ENCODE results near the gene LPP. TPM values are rescaled to one million over a fixed set of nuclear protein-coding genes. Genes with fewer than 3 reads are reported as not detected.

LPP gene
- total RNA-seq, 1 donor, result 77.4 TPM

DNA sequence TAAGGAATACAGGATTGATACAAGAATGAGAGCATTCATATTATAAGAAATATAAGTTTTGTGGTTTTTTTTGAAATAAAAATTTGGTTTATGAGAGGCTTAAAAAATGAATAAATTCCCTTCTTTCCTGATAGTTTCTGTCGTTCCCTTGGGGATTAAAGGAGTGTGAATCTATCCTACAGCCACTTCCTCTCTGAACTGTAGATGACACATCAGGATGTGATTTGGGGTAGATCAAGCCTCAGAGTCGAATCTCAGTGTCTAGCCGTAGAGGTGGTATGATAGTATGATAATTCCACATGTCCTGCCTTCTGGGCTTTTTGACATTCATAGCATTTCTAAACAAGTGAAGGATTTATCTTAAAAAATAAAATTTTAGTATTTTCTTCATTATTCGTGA lies 343.1 kb downstream of the LPP start:
- no peak overlapping the region for H2AFZ ChIP-seq (ENCODE audit: low read length)
- peaks cover 9% of the 10 kb centered on the region for H3K4me1 ChIP-seq (ENCODE audit: insufficient read depth, low read length)
- peak; percentile 80 for DNase-seq (ENCODE audit: insufficient read length, low spot score, missing footprints)
- H3K4me2 ChIP-seq (ENCODE audit: insufficient read depth, low read length), result no peak overlapping the region
- H3K4me3 ChIP-seq (ENCODE audit: insufficient read depth, low read length), result no peak overlapping the region
- no peak overlapping the region for H3K27ac ChIP-seq (ENCODE audit: low read depth, low read length)
- no peaks in the 10 kb centered on the region for H3K9me3 ChIP-seq (ENCODE audit: low read depth, low read length)
- H3K36me3 ChIP-seq (ENCODE audit: insufficient read depth, low read length), result no peaks in the 10 kb centered on the region
- peaks cover 27% of the 10 kb centered on the region for H3K79me2 ChIP-seq (ENCODE audit: insufficient read depth, low read length)
- no peaks in the 10 kb centered on the region for H3K27me3 ChIP-seq (ENCODE audit: insufficient read depth, low read length)
- TF ChIP-seq, protein P1, sequence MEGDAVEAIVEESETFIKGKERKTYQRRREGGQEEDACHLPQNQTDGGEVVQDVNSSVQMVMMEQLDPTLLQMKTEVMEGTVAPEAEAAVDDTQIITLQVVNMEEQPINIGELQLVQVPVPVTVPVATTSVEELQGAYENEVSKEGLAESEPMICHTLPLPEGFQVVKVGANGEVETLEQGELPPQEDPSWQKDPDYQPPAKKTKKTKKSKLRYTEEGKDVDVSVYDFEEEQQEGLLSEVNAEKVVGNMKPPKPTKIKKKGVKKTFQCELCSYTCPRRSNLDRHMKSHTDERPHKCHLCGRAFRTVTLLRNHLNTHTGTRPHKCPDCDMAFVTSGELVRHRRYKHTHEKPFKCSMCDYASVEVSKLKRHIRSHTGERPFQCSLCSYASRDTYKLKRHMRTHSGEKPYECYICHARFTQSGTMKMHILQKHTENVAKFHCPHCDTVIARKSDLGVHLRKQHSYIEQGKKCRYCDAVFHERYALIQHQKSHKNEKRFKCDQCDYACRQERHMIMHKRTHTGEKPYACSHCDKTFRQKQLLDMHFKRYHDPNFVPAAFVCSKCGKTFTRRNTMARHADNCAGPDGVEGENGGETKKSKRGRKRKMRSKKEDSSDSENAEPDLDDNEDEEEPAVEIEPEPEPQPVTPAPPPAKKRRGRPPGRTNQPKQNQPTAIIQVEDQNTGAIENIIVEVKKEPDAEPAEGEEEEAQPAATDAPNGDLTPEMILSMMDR (IDR thresholded peaks at IDR 0.05; ENCODE audit: extremely low read depth, low read depth, low read length), result no peak
- H4K20me1 ChIP-seq (ENCODE audit: insufficient read depth, low read length), result no peaks in the 10 kb centered on the region

DNA sequence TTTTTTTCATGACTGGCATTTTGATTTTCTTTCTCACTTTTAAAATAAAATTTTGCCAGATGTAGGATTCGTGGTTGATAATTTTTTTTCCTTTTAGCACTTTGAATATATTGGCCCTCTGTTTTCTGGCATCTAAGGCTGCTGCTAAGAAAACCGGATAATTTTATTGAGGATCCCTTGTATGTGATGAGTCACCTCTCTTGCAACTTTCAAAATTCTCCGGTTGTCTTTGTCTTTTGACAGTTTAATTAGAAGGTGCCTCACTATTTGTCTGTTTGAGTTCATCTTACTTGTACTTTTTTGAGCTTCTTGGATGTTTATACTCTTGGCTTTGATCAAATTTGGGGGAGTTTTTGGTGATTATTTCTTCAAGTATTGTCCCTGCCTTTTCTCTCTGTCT lies 349.7 kb downstream of the LPP start:
- Histone ChIP-seq H2AFZ (ENCODE audit: low read length) (no peak overlapping the region), H3K9me3 (ENCODE audit: low read depth, low read length) (no peaks in the 10 kb centered on the region), H3K27ac (ENCODE audit: low read depth, low read length) (no peak overlapping the region), H3K27me3 (ENCODE audit: insufficient read depth, low read length) (no peaks in the 10 kb centered on the region), H3K4me2 (ENCODE audit: insufficient read depth, low read length) (no peak overlapping the region), H3K4me3 (ENCODE audit: insufficient read depth, low read length) (no peak overlapping the region), H3K4me1 (ENCODE audit: insufficient read depth, low read length) (peaks cover 15% of the 10 kb centered on the region), H3K79me2 (ENCODE audit: insufficient read depth, low read length) (peaks cover 30% of the 10 kb centered on the region), H3K36me3 (ENCODE audit: insufficient read depth, low read length) (peaks cover 3% of the 10 kb centered on the region), H4K20me1 (ENCODE audit: insufficient read depth, low read length) (no peaks in the 10 kb centered on the region)
- TF ChIP-seq, protein P1 (IDR thresholded peaks at IDR 0.05; ENCODE audit: extremely low read depth, low read depth, low read length), result no peak
- no peak for DNase-seq (ENCODE audit: insufficient read length, low spot score, missing footprints)

DNA sequence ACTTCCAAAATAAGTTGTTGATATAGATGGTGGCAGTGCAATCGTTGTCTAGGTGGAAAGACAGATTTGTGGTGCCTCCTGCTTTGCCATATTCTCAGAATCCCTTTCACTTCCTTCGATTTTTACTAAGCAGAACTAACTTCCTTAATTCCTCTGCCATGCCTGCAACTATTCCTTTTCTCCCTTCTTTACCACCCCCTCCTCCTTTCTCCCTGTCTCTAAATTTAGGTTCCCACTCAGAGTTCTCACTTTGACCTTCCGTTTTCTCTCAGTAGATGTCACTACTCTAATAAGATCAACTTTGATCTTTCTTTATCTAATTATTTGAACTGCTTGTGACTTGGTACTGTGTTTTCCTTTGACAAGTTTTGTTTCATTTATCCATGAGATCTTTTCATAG lies 351.2 kb downstream of the LPP start:
- no peaks in the 10 kb centered on the region for H3K27me3 ChIP-seq (ENCODE audit: insufficient read depth, low read length)
- no peak overlapping the region for H3K4me2 ChIP-seq (ENCODE audit: insufficient read depth, low read length)
- H2AFZ ChIP-seq (ENCODE audit: low read length), result no peak overlapping the region
- no peaks in the 10 kb centered on the region for H3K9me3 ChIP-seq (ENCODE audit: low read depth, low read length)
- no peak for DNase-seq (ENCODE audit: insufficient read length, low spot score, missing footprints)
- peaks cover 19% of the 10 kb centered on the region for H3K4me1 ChIP-seq (ENCODE audit: insufficient read depth, low read length)
- peaks cover 28% of the 10 kb centered on the region for H3K79me2 ChIP-seq (ENCODE audit: insufficient read depth, low read length)
- peaks cover 3% of the 10 kb centered on the region for H3K36me3 ChIP-seq (ENCODE audit: insufficient read depth, low read length)
- no peaks in the 10 kb centered on the region for H4K20me1 ChIP-seq (ENCODE audit: insufficient read depth, low read length)
- H3K27ac ChIP-seq (ENCODE audit: low read depth, low read length), result no peak overlapping the region
- H3K4me3 ChIP-seq (ENCODE audit: insufficient read depth, low read length), result no peak overlapping the region
- TF ChIP-seq, protein P1 (IDR thresholded peaks at IDR 0.05; ENCODE audit: extremely low read depth, low read depth, low read length), result no peak

DNA sequence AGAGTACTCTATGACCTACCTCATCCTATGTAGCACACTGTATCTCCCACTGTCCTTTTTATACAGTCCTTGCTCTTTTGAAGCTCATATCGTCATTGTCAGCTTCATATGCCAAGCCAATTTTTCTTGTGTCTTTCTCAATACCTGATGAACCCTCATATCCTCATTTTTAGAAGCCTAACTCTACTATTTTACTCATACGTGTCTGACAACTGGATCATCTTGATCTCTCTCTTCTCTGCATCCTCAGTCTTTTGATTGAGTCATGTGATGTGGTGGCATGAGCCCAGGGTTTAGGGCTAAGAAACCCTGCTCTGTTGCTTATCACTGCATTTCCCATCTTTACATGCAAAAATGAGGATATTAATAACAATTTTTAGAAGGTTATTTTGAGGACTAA lies 352.0 kb downstream of the LPP start:
- Histone ChIP-seq H3K79me2 (ENCODE audit: insufficient read depth, low read length) (peaks cover 25% of the 10 kb centered on the region), H3K9me3 (ENCODE audit: low read depth, low read length) (no peaks in the 10 kb centered on the region), H3K4me1 (ENCODE audit: insufficient read depth, low read length) (peaks cover 21% of the 10 kb centered on the region), H4K20me1 (ENCODE audit: insufficient read depth, low read length) (no peaks in the 10 kb centered on the region), H2AFZ (ENCODE audit: low read length) (no peak overlapping the region), H3K4me2 (ENCODE audit: insufficient read depth, low read length) (no peak overlapping the region), H3K27ac (ENCODE audit: low read depth, low read length) (no peak overlapping the region), H3K4me3 (ENCODE audit: insufficient read depth, low read length) (no peak overlapping the region), H3K27me3 (ENCODE audit: insufficient read depth, low read length) (no peaks in the 10 kb centered on the region), H3K36me3 (ENCODE audit: insufficient read depth, low read length) (peaks cover 3% of the 10 kb centered on the region)
- no peak for DNase-seq (ENCODE audit: insufficient read length, low spot score, missing footprints)
- TF ChIP-seq, protein P1 (IDR thresholded peaks at IDR 0.05; ENCODE audit: extremely low read depth, low read depth, low read length), result no peak
